ENCODE measurements around the gene PKD1L1.

- TF ChIP-seq, protein P1, sequence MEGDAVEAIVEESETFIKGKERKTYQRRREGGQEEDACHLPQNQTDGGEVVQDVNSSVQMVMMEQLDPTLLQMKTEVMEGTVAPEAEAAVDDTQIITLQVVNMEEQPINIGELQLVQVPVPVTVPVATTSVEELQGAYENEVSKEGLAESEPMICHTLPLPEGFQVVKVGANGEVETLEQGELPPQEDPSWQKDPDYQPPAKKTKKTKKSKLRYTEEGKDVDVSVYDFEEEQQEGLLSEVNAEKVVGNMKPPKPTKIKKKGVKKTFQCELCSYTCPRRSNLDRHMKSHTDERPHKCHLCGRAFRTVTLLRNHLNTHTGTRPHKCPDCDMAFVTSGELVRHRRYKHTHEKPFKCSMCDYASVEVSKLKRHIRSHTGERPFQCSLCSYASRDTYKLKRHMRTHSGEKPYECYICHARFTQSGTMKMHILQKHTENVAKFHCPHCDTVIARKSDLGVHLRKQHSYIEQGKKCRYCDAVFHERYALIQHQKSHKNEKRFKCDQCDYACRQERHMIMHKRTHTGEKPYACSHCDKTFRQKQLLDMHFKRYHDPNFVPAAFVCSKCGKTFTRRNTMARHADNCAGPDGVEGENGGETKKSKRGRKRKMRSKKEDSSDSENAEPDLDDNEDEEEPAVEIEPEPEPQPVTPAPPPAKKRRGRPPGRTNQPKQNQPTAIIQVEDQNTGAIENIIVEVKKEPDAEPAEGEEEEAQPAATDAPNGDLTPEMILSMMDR (IDR thresholded peaks at IDR 0.05): no peak
- TF ChIP-seq POLR2AphosphoS5 (IDR thresholded peaks at IDR 0.05): no peak
These were observed 116.1 kb downstream of the PKD1L1 start for GRCh38 chr7:47832105-47832715.

Measured in prostate gland (tissue), 2 donors.